HG02885 (cell line): ENCODE measurements around the gene S1PR3.

Experiments used
- ATAC-seq: cut with Tn5 transposase; IDR thresholded peaks from one replicate; pipeline ENCODE4 v1.9.1; 2021; ENCODE audit warnings: mild to moderate bottlenecking; ENCODE audit not compliant: unreplicated experiment, poor library complexity

S1PR3 gene

DNA sequence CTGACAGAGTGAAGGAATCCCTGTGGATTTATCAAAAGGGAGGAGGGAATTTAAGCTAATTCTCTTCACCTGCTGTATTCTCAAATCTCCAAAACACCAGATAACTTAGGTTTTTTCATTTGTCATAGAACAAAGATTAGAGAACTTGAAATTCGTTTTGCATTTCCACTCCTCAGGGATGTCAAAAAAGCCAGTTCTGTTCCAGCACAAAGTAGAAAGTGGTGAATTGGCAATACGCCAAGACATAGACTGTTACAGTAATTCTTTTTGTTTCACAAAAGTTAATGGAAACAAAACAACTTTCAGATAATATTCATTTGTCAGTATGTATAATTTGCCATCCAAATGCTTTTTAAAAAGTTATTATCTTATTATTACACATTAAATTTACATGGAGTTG is 15.0 kb downstream of the S1PR3 start:
- no peak for ATAC-seq

- ATAC-seq, result no peak
These were observed 16.0 kb downstream of the S1PR3 start for GRCh38 chr9:89006996-89007967.

- ATAC-seq, result no peak
These were observed 16.9 kb downstream of the S1PR3 start for GRCh38 chr9:89008055-89008743.

GRCh38 chr9:89008744-89009545 is 17.7 kb downstream of the S1PR3 start:
- ATAC-seq, result no peak

- no peak for ATAC-seq
These were observed 18.2 kb downstream of the S1PR3 start for GRCh38 chr9:89009546-89009840.

- no peak for ATAC-seq
These were observed 18.8 kb downstream of the S1PR3 start for GRCh38 chr9:89010056-89010455.

DNA sequence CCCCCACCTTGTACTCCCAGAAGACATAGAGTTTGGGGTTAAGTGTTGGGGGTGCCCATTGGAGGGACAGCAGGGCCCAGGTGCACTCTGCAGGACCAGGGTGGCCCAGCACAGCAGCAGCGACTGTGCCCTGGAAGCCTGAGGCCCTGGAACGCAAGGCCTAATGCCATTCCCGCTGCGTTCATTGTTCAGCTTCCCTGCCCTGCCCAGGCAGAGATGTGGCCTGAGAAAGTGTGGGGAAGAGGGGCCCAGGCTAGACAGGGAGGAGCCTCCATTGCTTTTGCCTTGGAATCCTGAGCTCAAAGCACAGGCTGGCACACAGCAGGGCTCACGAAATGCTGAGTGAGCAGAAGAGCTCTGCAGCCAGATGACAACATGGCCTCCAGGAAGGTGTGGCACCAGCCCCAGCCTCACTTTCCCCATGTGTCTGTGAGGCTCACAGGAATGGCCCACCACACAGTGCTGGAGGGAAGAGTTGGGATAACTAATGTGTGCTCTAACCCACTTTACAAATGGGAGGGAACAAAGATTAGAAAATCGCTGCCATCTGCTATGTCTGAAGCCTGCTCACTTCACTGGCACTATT is 19.4 kb downstream of the S1PR3 start:
- ATAC-seq, result no peak

DNA sequence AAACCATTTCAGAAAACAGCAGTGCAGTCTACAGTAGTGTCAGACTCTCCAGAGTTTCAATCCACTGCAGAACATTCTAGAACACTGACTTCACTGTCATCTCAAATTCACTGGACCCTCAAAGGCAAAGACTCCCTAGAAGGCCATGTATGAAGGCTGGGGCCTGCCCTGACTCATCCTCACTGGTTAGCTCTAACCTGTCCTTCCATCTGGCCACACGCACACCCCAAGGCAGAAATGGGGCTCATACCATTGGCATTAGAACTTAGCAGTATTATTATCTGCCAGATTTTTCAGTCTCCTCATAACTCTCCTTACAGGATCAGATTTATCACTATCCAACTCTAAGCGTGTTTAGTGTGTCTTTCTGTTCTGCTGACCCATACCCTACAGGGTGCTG is 20.4 kb downstream of the S1PR3 start:
- no peak for ATAC-seq

DNA sequence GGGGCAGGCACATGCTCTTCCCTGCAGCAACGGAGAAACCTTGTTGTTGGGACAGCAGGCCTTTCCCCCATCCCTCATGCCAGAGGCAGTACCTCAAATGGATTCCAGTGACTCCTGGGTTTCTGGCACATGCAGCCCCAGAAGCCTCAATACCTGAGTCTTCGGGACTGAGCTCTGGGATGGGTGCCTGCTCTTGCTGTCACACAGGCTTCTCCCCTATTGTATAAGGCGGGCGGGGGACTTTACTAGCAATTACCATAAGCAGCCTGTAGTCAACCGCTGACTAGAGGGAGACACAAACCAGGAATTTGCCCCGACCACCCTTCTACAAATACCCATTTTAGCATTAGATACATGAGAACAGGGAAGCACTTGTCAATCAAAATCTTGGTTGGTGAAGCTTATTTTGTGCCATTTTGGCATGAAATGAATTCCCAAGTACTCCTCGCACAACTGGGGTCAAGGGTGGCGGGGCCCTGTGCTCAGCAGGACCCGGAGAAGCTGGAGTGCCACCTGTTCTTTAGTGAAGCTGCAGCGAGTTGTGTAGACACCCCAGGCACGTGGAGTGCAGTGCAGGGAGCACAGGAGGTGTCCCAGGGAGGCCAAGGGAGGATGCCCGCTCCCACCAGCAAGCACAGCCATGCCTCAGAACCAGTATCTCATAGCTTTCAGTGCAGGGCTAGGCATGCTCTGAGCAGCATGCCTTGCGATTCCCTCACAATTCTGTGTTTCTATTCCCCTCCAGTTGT is 21.2 kb downstream of the S1PR3 start:
- no peak for ATAC-seq

GRCh38 chr9:89013660-89014059 is 22.4 kb downstream of the S1PR3 start:
- no peak for ATAC-seq

DNA sequence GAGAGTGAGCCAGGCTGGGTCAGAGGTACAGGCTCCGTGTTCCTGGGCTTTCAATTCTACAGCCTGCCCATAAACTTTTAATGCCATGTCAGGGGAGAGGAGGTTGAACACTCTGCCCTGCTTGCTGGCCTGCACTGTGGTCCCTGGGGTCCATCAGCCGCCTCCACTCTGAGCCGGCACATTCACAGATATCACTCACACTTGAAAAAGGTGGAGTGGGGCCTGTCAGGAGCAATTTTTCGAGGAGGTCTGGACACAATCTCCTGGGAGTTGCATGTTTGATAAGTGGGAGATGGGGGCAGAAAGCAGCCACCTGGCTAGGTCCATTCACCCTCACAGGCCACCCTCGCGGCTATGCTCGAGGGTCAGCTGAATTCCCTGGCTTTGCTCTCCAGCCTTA is 22.9 kb downstream of the S1PR3 start:
- ATAC-seq, result no peak

GRCh38 chr9:89015336-89015735 is 24.1 kb downstream of the S1PR3 start:
- no peak for ATAC-seq

DNA sequence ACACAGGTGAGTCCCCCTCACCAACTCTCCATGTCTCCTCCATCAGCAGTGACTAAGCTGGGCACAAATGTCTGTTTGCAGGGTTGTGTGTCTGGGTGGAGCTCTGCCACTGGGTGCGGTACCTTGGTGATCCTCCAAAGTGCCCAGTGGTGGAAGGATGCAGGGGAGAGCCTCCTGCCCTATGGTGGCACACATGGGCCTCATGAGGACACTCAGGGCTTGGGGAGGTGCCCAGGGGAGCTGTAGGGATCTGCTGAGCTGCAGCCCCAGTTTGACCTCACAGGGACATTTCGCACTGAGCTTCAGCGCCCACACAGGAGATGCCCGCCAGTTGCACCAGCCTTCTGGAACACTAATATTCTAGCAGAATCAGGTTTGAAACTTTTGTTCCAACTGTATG is 29.5 kb downstream of the S1PR3 start:
- no peak for ATAC-seq

GRCh38 chr9:89021154-89021803 is 30.0 kb downstream of the S1PR3 start:
- no peak for ATAC-seq

DNA sequence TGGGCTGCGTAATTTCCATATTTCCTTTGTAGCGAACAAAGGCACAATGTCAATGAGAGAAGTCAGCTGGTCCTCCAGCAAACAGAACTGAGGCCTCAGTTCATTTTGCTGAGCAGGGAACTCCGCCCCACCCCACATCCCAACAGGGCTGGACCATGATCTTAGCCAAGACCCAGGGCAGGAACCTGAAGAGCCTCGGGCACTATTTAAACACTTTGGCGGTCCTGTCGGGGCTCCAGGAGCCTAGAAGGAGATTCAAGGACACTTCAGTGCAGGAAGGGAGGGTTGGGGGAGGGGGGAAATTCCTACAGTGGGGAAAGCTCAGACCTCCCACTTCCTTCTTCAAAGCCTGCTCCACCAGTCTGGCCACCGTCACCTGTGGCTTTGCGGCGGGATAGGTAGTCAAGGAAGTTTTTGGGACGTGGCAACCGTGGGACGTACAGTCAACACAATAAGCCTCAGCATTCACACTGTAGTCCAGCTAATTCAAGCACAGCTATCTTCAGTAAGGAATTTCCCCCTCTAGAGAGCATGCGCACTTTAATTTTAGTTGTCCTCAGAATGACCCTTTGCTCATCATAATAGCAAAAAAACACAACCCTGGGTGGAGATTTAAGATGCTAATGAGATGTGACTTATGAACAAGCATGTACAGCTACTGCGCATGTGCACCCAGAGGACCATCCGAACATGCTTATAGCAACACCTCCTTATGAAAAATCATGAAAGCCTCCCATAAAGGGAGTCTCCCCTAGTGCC is 30.9 kb downstream of the S1PR3 start:
- no peak for ATAC-seq

- no peak for ATAC-seq
These were observed 31.6 kb downstream of the S1PR3 start for GRCh38 chr9:89022902-89023301.

DNA sequence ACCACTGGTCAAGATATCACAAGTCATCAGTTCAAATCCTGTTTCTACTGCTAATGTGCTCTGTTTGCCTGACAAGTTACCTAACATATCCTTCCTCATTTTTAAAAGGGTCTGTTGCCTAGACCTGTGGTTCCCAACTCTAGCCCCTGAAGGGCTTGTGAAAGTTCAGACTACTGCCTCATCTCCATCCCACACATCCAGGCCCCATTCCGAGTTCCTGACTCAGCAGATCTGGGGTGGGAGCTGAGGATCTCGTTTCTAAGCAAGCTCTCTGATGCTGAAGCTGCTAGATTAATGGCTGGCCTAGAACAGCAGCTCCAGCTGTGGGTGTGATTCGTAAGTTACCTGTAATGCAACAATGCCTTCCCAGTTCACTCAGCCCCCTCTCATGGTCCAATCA is 32.5 kb downstream of the S1PR3 start:
- no peak for ATAC-seq

- ATAC-seq, result no peak
These were observed 33.5 kb downstream of the S1PR3 start for GRCh38 chr9:89024727-89025126.

- ATAC-seq, result no peak
These were observed 34.3 kb downstream of the S1PR3 start for GRCh38 chr9:89025553-89025952.
